ENCODE data around the gene NELL1. TPM values are rescaled to one million over a fixed set of nuclear protein-coding genes. Genes with fewer than 3 reads are reported as not detected.

Gene NELL1
- total RNA-seq, 6 experiments from 2014 or later = not detected

DNA sequence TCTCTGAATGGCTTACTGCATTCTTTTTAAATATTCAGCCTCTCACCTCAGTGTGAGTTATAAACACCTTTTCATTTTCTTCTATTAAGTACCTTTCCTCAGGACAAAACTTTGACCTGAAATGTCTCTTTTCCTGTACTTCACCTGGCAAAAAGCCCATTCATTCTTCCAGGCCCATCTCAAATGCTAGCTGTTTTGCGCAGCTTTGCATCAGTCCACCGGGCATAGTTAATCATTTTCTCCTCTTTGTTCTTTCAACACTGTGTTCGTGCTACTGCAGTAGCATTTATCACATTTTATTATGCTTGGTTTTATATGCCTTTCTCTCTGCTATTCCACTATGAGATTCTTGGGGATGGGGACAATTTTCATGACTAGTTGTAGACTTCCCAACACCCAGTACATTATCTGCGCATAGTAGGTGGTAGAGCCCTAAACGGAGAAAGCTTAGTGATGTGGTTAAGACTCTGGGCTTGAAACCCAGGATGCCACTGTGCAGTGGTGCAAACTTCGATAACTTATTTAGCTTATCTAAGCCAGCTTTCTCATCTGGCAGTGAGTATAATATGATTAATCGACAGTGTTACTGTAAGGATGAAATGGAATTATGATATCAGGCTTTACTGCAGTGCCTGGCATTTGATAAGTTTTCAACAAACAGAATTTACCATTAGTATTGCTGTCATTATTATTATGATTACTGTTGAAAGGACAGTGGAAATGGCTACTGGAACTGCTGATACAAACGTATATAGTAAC, 695.7 kb downstream of the NELL1 start:
- no peak overlapping the region for H3K27ac Mint-ChIP-seq
- no peak overlapping the region for H3K4me3 Mint-ChIP-seq
- TF ChIP-seq CTCF (IDR thresholded peaks at IDR 0.05) = no peak
- H3K9me3 Mint-ChIP-seq = peaks cover 63% of the 10 kb centered on the region
- H3K36me3 Mint-ChIP-seq (ENCODE audit: low read depth) = no peaks in the 10 kb centered on the region
- DNase-seq = no peak
- no peaks in the 10 kb centered on the region for H3K4me1 Mint-ChIP-seq (ENCODE audit: low read depth)
- no peaks in the 10 kb centered on the region for H3K27me3 Mint-ChIP-seq (ENCODE audit: insufficient read depth)

DNA sequence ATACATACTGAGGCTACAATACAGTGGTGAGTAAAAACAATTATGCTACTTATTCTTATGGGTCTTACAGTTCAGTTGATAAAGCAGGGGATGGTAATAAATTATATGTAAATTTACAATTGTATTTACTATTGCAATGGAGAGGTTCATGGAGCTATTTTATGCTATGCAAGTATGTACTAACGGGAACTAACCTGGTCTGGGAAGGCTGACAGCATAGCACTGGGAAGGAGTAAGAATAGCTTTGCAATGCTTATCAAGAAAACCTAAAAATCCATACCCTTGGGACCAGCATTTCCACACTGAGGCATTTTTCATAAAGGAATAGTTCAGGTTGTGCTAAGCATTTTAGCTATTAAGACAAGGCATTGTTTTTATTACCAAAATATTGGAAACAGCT, 700.6 kb downstream of the NELL1 start:
- peaks cover 38% of the 10 kb centered on the region for H3K9me3 Mint-ChIP-seq
- no peak for DNase-seq
- no peaks in the 10 kb centered on the region for H3K36me3 Mint-ChIP-seq (ENCODE audit: low read depth)
- H3K27ac Mint-ChIP-seq = no peak overlapping the region
- no peak for TF ChIP-seq CTCF (IDR thresholded peaks at IDR 0.05)
- H3K4me3 Mint-ChIP-seq = no peak overlapping the region
- H3K27me3 Mint-ChIP-seq (ENCODE audit: insufficient read depth) = no peaks in the 10 kb centered on the region
- H3K4me1 Mint-ChIP-seq (ENCODE audit: low read depth) = no peaks in the 10 kb centered on the region

GRCh38 chr11:21371044-21371443, 701.7 kb downstream of the NELL1 start:
- Mint-ChIP-seq H3K4me3 (no peak overlapping the region), H3K27ac (no peak overlapping the region), H3K4me1 (ENCODE audit: low read depth) (no peaks in the 10 kb centered on the region), H3K9me3 (peaks cover 35% of the 10 kb centered on the region), H3K36me3 (ENCODE audit: low read depth) (no peaks in the 10 kb centered on the region), H3K27me3 (ENCODE audit: insufficient read depth) (no peaks in the 10 kb centered on the region)
- no peak for TF ChIP-seq CTCF (IDR thresholded peaks at IDR 0.05)
- no peak for DNase-seq

DNA sequence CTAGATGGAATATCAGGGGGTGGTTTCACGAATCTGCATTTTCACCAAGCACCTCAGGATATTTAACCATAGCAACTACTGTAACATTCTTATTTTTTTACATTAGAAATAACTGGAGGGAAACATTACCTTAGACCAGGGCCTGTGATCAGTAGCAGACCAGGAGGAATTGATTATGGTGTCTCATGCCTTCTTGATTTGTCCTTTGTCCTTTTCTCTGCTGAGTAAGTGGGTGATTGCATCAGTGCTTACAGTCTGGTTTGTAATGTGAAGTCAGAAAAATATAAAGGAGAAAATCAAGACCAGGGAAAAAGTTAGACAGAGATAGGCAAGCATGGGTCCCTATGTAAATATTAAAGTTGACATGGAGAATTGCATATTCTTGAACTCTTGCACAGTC, 703.3 kb downstream of the NELL1 start:
- Mint-ChIP-seq H3K36me3 (ENCODE audit: low read depth) (no peaks in the 10 kb centered on the region), H3K27ac (no peak overlapping the region), H3K4me3 (no peak overlapping the region), H3K9me3 (peaks cover 39% of the 10 kb centered on the region), H3K4me1 (ENCODE audit: low read depth) (no peaks in the 10 kb centered on the region), H3K27me3 (ENCODE audit: insufficient read depth) (no peaks in the 10 kb centered on the region)
- TF ChIP-seq CTCF (IDR thresholded peaks at IDR 0.05) = no peak
- DNase-seq = no peak

DNA sequence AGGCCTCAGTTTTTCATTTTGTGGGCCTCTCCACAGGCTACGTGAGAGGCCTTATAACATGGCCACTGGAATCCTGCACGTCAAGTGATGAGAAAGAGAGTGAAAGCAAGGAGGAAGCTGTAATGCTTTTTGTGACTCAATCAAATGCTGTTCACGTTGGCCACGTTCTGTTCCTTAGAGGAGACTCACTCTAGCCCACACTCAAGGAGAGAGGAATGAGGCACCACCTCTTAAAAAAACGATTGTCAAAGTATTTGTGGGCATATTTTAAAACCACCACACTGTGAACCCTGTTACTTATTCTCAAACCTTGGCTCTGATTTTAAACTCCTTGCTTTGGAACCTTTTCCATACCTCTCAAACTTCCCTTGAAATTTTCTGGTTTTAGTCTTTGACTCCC, 705.0 kb downstream of the NELL1 start:
- H3K27me3 Mint-ChIP-seq (ENCODE audit: insufficient read depth) = no peaks in the 10 kb centered on the region
- H3K4me3 Mint-ChIP-seq = no peak overlapping the region
- H3K36me3 Mint-ChIP-seq (ENCODE audit: low read depth) = no peaks in the 10 kb centered on the region
- no peak overlapping the region for H3K27ac Mint-ChIP-seq
- no peak for TF ChIP-seq CTCF (IDR thresholded peaks at IDR 0.05)
- no peak for DNase-seq
- peaks cover 31% of the 10 kb centered on the region for H3K9me3 Mint-ChIP-seq
- no peaks in the 10 kb centered on the region for H3K4me1 Mint-ChIP-seq (ENCODE audit: low read depth)
